HG03354 (cell line): ENCODE data around the gene CD40LG.

Experiments used
- ATAC-seq: cut with Tn5 transposase; IDR thresholded peaks from one replicate; pipeline ENCODE4 v1.9.1; 2021; ENCODE audit warnings: mild to moderate bottlenecking; ENCODE audit not compliant: unreplicated experiment, poor library complexity, severe bottlenecking

The CD40LG gene

GRCh38 chrX:136647677-136648360, at the start of gene CD40LG:
Gene CD40LG, plus strand, starts transcription at chrX:136648158. Its CDS starts 91 bp downstream, at chrX:136648249.
- ATAC-seq = no peak

GRCh38 chrX:136598631-136599030, 49.3 kb upstream of the CD40LG start:
- no peak for ATAC-seq

- no peak for ATAC-seq
These were observed 47.9 kb upstream of the CD40LG start for GRCh38 chrX:136600059-136600458.

DNA sequence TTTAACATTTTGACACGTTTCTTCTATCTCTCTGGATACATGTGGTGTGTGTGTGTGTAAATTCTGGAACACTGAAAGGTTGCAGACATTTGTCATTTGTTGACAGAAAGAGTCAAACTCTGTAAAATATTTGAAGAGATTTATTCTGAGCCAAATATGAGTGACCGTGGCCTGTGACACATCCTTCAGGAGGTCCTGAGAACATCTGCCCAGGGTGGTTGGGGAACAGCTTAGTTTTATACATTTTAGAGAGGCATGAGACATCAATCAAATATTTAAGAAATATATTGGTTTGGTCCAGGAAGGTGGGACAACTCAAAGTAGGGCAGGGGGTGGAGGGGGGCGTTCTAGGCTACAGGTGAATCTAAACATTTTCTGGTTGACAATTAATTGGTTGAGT, 40.7 kb upstream of the CD40LG start:
- no peak for ATAC-seq

GRCh38 chrX:136608295-136608933, 39.5 kb upstream of the CD40LG start:
- ATAC-seq = peak; percentile 66

GRCh38 chrX:136616987-136617685, 30.8 kb upstream of the CD40LG start:
- ATAC-seq = peak; percentile 97

DNA sequence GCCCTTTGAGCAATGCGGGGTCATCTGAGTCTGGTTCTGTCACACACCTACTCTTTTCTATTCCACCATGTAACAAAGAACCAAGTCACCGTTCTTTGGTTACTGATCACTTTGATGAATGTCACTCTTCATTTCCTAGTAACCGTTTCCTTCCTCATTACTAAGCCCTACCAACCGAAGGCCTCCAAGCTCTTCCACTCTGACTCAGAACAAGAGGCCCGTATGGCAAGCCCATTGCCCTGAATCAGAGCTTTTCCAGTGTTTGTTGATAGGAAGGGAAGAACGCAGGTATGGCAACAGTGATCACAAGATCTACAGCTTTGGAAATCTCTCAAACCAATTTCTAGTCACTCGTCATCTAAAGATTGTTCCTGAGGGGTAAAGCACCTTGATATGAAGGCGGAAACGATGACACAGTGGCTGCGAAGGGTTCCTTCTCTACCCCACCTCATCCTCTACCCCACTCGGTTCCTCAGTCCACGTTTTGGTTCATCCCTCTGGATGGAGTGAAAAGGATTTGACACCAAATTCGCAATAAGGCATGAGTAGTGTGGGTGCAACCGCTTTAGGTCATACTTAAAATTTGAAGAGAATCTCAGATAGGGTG, 28.0 kb upstream of the CD40LG start:
- ATAC-seq = no peak

GRCh38 chrX:136620780-136621179, 27.2 kb upstream of the CD40LG start:
- ATAC-seq = no peak

DNA sequence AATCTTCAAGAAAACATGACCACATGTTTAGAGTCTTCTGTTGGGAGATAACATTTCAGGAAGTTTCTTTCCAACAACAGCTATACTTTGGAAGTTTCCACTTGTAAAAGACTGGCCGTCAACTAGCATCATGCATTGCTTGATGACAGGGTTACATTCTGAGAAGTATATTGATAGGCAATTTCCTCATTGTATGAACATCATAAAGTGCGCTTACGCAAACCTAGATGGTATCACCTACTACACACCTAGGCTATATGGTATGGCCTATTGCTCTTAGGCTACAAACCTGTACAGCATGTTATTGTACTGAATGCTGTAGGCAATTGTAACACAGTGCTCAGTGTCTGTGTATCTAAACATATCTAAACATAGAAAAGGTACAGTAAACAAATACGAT, 25.4 kb upstream of the CD40LG start:
- ATAC-seq = no peak

GRCh38 chrX:136623396-136623795, 24.6 kb upstream of the CD40LG start:
- no peak for ATAC-seq

DNA sequence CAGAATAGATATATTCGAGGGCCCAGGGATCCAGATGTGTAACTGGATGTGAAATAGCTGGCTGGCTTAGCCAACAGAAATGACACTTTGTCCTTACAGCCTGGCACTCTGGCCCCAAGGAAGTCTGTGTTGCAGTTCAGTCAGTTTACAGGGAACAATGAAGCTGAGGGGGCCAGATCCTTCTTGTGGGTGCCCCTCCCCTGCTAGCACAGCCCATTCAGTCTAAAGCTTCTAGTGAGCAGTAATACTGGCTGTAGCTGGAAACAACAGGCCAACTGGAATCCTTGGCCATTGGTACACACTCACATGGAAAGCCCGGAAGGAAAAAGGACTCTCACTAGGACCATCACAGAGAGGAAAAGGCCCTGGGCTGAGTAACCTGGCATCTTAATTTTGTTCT, 22.7 kb upstream of the CD40LG start:
- no peak for ATAC-seq

- ATAC-seq = no peak
These were observed 21.7 kb upstream of the CD40LG start for GRCh38 chrX:136626237-136626636.

- no peak for ATAC-seq
These were observed 21.1 kb upstream of the CD40LG start for GRCh38 chrX:136626891-136627290.

DNA sequence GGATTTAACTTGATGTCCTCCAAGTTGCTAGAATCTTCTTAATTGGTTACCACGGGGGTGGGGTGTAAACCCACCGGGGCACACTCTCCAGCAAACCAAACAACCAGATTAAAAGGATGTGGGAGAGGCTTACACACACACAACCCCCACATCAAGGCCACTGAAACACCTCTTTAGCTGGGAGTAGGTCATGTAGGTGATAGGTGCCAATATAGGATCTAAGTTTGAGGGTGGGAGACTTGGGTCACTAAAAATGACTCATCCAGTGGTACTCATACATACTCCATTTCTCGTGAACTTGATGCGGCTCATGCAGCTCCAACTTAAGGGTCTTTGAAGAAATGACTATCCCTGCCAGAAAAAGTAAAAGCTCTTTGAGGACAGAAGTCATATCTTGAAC, 20.5 kb upstream of the CD40LG start:
- no peak for ATAC-seq

GRCh38 chrX:136629084-136629750, 18.7 kb upstream of the CD40LG start:
- no peak for ATAC-seq

DNA sequence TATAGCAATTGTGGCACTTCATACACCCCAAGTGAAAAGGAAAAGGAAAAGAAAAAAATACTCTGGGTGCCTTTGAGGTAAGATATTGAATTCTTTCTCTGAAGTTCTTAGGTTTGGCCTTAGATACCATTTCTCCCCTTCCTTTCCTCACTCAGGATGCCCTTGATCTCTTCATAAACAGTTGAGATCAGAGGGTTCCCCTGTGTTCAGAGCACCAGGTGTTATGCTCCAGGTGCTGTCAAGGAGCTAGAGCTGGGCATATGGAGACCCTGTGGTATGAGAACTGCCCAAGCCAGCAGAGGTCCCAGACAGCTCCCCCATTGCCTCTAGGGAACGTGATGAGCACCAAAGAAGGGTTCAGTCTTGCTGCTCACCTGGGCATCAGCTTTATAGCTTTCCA, 17.1 kb upstream of the CD40LG start:
- ATAC-seq = no peak

GRCh38 chrX:136635235-136635634, 12.7 kb upstream of the CD40LG start:
- no peak for ATAC-seq

DNA sequence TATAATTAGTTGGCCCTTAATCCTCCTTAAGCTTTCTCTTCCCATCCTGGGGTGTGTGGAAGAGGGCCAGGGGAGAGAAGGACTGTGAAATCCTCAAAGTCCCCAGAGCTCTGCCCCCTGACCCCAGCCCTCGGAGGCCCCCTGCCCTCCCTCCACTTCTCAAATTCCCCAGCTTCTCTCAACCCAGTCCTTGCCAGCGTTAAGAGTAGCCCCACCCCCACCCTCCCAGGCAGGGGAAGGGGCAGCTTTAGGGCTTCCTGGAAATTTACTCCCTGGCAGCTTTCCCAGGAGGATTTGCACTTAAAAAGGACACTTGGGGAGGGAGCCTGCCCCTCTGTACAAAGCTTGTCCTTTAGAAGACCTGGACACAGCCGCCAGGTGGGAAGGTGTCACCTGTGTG, 11.8 kb upstream of the CD40LG start:
- ATAC-seq = no peak

GRCh38 chrX:136639506-136640176, 8.3 kb upstream of the CD40LG start:
- ATAC-seq = no peak

- ATAC-seq = no peak
These were observed 4.7 kb upstream of the CD40LG start for GRCh38 chrX:136643243-136643642.
